GM18870 (cell line): Measurements from ENCODE around the gene ELOVL1.
"Not testable (repeated sequence)": the region's sequence is repeated elsewhere in the genome, so short reads cannot be mapped to it uniquely, and the experiment has no call there.

ENCODE experiments used
- ATAC-seq: cut with Tn5 transposase; IDR thresholded peaks from one replicate; pipeline ENCODE4 v1.9.1; 2021; ENCODE audit warnings: moderate library complexity; ENCODE audit not compliant: unreplicated experiment

Gene ELOVL1

DNA sequence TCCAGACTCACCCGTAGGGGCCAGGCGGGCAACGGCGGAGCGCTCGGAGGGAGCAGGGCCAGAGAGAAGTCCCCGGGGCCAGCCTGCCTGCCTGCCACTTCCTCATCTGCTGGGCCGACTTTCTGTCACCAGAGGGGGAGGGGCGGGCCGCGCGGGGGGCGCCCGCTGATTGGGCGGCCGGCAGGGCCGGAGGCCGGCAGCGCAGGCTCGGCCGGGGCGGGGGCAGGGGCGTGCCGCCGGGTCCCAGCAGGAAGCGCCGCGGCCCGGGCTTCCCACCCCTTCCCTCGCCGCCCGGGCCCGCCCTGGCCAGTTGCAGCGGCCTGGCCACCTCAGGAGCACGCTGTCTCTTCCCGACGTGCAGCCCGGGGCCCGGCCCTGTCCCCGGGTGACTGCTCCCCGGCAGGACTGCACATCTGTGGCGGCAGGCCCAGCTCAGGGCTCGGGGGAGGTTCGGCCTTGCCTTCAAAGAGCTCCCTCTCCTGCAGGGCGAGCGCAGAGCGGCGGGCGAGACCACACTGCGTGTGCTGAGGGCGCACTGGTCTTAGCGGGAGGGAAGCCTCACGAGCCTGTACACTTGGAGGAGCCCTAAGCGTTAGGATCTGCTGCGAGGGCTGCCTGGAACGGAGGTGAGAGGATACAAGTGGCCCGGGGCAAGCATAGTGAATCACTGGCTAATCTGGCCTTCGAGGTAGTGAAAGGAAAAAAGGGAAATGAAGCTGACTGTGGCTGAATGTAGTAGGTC lies at the start of gene ELOVL1:
ELOVL1 (minus strand) TSS at position 108 of the 742 bp plus-strand sequence. CDS start 2,402 bp downstream, outside the sequence.
- ATAC-seq = no peak

DNA sequence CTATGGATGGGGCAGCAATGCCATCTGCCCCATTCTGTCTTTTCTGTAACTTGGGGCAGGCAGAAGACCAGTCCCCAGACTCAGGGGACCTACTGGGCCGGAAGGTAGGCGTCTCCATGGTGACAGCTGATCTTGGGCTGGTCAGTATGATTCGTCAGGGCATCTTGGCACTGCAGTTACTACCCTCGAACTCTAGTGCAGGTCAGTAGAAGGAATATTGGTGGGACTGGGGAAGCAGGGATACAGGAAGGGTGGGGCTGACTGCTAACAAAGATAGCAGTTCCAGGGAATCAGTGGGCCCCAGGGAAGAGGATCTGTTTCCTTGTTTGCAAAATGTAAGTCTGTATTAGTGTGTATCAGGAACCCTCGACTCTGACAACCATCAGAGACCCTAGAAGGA lies 48.1 kb upstream of the ELOVL1 start:
- no peak for ATAC-seq

DNA sequence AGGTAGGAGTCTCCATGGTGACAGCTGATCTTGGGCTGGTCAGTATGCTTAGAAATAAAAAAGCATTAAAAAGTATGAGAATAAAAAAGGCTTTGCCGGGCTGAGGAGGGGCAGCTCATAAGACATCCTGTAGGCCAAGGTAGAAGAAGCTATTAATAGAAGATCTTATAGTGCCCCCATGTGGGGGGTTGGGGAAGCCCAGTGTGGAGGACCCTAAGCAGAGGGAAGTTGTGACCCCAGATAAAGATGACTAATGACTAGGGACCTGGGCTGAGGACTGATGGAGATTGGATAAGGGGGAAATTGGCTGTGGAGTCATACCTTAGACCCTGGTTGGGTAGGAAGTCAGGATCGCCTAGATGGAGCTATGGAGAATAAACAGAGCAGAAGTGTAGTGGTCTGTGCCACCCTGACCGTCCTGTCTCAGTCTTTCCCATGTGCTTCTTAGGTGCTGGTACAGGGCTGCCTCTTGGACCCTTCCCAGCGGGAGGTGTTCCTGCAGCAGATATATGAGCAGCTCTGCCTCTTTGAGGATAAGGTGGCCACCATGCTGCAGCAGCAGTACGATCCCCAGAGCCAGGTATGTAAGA lies 46.9 kb upstream of the ELOVL1 start:
- no peak for ATAC-seq

DNA sequence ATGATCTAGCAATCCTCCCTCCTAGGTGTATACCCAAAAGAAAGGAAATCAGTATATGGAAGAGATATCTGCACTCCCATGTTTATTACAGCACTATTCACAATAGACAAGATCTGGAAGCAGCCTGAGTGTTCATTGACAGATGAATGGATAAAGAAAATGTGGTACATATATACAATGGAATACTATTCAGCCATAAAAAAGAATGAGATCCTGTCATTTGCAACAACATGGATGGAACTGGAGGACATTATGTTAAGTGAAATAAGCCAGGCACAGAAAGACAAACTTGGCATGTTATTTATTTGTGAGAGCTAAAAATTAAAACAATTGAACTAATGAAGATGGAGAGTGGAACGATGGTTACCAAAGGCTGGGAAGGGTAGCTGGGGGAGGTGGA lies 45.6 kb upstream of the ELOVL1 start:
- ATAC-seq = not testable (repeated sequence)

DNA sequence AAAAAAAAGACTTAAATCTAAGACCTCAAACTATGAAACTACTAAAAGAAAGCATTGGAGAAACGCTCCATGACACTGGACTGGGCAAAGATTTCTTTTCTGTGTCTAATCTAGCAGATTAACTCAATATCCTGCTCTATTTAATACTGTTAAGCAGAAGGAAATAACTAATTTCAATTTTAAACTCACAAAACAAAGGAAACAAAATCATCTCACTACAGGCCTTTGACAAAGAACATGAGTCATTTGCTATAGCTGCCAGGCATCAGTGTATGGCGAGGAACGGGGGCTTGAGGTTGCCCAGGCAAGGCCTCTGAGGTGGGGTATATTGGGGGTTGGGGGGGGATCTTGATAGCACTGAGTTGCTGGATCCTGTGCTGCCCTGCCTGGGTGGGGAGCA lies 42.8 kb upstream of the ELOVL1 start:
- ATAC-seq = no peak

DNA sequence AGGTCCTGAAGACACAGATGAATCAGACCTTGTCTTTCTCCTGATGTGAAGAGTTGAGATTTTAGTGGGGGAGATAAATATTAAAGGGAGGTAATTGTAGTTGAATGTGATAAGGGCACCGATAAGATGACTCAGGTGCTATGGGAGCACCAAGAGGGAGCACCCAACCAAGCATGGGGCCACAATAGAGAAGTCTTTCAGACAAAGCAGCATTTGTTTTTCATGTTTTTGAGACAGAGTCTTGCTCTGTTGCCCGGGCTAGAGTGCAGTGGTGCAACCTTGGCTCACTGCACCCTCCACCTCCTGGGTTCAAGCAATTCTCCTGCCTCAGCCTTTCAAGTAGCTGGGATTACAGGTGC lies 38.0 kb upstream of the ELOVL1 start:
- no peak for ATAC-seq

DNA sequence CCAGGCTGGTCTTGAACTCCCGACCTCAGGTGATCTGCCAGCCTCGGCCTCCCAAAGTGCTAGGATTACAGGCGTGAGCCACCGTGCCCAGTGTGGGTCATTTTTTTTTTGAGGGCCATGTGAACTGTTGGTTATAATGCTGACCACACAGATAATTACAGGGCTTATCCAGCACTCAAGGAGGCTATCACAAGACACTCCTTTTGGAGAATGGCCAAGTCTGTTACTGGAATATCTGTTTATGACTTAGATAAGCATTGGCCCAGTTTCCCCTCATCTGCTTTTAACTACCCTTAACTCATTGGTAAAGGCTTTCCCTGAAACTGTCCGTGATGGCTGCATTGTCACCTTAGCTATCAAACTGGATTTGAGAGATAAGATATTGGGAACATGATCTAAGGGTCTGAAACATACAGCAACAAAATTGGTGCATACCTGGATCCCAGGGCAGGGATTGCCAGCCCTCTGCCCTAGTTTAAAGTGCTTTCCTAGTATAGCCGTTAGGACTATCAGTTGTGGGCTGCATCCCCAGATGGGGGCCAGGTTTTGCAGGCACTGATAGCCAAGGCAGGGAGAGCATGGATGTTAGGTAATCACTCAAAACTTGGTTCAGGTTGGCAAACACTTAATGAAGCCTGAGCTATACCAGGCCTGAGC lies 37.5 kb upstream of the ELOVL1 start:
- ATAC-seq = no peak

DNA sequence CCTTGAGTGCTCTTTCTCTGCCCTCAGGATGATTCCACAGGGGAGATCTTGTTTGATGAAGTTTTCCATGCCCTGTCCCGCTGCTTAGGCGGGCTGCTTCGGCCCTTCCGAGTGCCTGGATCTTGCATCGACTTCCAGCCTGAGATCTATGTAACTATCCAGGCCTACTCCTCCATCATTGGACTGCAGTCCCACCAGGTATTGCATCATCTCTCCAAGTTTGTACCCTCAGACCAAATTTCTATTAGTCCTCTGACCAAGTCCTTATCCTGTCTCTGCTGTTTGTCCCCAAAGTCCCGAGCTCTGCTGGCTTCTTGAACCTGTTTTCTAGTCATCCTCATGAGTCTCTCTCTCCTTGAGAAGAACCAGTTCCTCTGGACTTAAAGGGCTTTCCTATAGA lies 36.5 kb upstream of the ELOVL1 start:
- no peak for ATAC-seq

DNA sequence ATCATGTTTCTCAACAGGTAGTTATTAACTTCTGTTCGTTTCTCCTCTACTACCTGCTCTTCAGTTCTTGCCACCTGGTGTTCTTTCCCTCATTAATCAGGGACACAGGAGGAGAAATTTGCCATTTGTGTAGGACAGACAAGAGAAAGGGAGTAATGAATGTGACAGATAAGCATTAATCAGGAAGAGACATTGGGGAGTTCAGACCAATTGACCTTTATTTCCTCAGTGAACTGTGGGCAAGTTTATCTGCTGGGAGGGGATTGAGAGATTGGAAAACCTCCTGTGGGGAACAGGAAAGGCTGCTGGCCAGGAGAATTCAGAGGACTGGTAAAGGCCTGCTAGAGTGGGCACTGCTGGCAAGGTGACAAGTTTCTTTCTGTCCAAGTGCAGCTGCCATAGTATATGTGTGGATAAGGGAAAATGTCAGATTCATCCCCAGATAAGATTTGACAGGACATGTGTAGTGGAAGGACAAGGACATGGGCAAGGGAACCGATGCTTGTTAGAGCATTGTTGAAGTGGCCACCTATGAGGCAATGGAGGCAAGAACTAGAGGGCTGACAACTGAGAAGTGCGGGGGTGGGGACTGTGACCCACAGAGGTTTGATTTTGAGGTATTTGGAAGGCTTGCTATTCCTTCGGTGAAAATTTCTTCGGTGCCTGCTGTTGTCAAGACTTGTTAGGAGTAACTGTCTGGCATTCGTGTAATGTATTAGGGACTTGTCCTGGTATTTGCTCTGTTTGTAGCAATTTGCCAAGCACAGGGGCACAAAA lies 34.5 kb upstream of the ELOVL1 start:
- no peak for ATAC-seq

DNA sequence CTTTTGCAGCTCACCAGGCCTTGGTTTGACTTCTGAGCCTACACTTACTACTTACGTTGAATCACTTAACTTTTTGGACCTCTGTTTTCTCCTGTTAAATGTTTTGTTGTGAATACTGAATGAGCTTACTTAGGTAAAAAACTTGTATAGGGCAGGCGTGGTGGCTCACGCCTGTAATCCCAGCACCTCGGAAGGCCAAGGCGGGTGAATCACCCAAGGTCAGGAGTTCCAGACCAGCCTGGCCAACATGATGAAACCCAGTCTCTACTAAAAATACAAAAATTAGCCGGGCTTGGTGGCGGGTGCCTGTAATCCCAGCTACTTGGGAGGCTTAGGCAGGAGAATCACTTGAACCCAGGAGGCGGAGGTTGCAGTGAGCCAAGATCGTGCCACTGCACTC lies 32.6 kb upstream of the ELOVL1 start:
- ATAC-seq = not testable (repeated sequence)

DNA sequence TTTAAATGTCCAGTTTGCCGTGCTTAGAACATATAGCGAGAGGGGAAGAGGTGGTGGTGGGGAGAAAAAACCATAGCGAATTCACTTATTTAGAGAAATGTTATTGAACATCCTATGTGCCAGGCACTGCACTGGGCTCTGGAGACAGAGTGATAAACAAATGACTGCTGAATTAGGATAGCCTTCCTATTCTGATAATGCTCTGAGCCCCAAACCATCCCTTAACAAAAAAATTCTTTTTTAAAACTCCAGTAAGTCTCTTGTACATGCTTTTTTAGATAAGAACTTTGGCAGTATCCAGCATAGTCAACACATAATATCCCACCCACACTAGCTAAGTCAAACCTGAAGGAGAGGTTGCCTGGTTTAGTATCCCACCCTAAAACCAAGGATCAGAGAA lies 30.4 kb upstream of the ELOVL1 start:
- ATAC-seq = no peak

DNA sequence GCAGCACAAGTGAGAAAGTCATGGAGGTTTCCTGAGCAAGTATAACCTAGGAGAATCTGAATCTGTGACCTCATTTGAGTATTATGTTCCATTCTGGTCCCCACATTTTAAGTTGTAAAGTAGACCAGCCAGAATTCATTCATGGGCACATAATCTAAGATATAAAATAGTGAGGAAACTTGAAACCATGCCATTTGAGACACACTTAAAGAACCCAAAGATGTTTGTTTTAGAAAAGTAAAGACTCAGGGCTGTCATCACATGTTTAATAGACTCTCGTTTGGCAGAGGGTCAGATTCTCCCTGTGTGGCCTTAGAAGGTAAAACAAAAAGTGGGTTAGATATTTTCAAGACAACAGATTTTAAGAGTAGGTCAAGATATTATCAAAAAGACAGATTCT lies 28.2 kb upstream of the ELOVL1 start:
- ATAC-seq = no peak

DNA sequence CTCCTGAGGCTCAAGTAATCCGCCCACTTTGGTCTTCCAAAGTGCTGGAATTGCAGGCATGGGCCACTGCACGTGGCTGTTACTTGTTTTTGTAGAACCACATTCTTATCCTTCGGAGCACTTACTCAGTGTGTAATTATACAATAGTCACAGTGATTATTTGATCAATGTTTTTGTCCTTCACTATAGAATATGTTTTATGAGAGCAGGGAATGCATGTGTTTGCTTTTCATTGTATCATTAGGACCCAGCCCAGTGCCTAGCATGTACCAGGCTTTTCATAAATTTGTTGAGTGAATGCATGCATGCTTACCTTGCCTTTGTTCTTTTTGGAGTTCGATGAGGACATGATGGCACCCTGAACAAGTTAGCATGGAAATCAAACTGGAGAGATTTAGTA lies 27.7 kb upstream of the ELOVL1 start:
- no peak for ATAC-seq

DNA sequence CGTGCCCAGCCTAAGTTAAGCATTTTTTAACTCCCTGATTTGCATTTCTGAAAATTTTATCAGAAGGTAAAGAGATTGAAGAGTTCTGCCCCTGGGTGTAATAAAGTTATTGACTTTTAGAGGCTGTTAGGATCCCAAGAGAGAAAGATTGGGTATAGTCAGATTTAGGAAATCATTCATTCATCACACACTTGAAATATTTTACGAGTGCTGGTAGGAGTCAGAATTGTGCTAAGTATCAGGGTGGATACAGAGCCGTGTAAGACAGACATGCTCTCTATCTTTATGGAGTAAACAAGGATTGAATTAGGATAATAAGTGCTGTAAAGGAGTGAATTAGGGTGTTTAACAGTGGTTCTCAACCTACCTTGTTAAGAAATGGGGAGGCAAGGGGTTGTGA lies 24.9 kb upstream of the ELOVL1 start:
- ATAC-seq = no peak

DNA sequence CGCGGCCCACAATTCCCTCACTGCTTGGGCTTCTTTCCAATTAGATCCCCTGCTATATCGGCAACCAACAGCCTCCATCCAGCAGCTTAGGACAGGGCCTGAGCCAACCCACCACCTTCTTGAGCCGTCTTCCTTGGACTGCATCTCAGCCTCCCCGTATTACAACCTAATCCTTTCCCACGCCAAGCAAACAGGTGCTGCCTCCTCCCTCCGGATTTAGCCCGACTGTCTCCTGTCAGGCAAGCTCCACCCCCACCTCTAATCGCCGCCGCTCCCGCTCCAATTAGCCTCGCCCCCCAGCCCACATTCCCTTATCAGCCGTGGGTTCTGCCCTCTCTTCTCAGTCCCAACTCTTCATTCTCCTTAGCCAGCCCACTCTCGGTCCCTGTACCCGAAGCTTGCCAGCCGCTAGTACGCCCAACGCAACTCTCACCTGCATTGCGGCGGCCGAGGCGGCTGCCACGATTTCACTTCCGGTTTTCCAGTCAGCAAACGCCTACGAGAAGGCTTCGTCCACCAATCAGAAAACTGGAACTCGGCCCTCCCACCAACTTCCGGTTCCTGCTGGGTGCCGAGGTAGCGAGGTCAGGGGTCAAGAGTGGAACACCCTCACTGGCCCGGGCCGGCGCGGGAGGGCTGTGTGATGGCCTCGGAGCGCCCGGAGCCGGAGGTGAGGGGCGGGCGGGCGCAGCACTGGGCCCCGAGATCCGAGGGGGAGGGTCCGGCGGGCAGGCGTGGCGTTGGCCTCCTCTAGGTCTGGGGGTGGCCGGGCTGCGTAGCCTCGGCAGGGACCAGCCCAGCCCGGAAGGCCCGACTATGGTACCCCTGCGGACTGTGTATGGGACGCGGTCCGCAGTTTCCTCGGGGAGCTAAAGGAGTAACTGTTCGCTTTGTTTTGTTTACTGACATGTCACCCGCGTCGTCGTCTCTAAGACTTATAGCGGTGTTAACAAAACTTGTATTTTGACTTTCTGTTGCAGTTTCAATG lies 21.8 kb upstream of the ELOVL1 start, which contains the start of the genes MED8 and SZT2:
MED8 (minus strand) TSS at position 475 of the 988 bp plus-strand sequence; CDS start at position 439, 36 bp downstream.
SZT2 (plus strand) TSS at position 574 of the 988 bp plus-strand sequence; CDS start at position 644, 70 bp downstream.
- ATAC-seq = peak; percentile 72

DNA sequence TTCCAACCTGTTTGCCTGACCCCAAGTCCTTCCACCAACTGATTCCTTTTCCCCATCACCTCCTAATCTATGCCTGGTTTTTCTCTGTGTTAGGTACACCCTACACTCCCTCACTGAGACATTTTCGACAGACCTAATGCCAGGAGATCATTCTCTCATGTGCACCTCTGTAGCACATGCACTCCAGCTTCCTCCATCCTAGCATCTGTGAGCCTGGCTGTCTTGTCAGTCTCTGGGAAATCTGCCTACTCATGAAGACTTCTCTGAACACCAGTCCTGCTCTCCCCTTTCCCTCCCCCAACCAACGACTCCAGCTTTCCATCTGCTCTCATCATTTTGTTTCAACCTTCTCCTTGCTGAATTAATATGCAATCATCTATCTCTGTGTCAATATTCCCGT lies 20.8 kb upstream of the ELOVL1 start:
- ATAC-seq = no peak

DNA sequence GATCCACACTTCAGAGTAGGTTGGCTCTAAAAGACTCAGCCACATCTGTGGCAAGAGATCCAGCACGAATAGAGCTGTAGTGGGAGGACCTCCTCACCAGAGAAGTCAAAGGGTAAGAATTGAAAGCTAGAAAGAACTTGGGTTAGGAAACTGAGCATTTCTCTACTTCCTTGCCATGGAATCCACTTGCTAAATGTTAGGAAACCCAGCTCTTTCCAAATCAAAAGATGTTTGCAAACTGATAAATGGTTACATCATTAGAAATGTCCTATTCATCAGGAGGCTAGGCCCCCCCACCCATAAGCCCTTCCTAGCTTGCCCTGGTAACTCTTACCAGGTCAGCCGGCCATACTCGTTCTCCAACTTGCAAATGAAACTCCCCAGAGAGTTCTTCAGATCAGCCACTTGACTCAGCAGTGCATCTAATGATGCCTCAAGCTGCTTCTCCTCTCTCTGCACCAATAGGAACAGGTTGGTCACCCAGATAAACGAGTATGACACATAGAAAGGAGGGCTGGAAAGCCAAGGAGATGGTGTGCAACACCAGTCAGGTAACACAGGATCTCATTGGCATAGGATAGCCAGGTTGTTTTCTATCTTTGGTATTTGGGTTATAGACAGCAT lies 20.3 kb upstream of the ELOVL1 start:
- ATAC-seq = no peak

DNA sequence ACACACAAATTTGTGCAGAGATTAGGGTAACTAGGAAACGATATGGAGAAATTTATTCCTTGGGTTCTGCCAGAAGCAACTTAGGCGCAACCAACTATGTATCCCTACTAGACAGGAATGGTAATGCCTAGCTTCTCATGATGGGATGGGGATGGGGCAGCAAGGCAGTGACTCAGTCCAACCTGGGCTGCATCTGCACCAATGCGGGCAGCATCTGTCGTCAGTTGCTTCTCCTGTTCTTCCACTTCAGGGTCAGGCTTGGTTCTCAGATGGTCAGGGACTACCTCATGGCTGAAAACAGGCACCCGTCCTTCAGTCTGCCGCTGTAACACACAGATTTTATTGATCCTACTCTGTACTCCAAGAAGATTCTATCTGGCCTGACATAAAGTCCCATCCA lies 18.9 kb upstream of the ELOVL1 start:
- ATAC-seq = no peak

DNA sequence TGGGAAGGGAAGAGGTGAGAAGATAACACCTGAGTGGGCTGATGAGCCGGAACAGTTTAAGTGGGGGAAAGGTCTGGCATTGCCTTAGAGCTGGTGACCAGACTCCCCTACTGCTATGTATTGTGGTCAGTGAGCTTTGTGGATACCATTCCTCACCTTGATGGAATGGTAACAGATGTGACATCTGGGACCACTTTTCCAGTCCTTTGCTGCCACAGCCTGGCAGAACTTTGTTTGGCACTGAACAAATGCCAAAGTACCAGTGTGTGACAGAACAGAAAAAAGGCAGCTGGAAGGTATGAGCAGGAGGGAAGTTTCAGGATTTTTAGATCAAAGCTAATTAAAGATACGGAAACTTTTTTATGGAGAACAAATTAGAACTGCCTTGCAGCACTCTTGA lies 15.6 kb upstream of the ELOVL1 start:
- ATAC-seq = no peak
